HT-29 (cell line): ENCODE measurements around the gene DLL4. TPM values are rescaled to one million over a fixed set of nuclear protein-coding genes. Genes with fewer than 3 reads are reported as not detected.
"Not testable (repeated sequence)": the region's sequence is repeated elsewhere in the genome, so short reads cannot be mapped to it uniquely, and the experiment has no call there.

Experiments used
- DNase-seq: peaks from one replicate; pipeline ENCODE4 v3.0.0-alpha.2; 2015; ENCODE audit warnings: low spot score
- total RNA-seq: library from RNA; depleted of rRNA; stranded (reverse); fragments of >200 nt; shearing (Covaris generic); gene quantifications from 2 replicates; pipeline ENCODE4 v1.2.3, GENCODE V29; 2014

The DLL4 gene
- total RNA-seq, 1 experiment from 2014 or later, result 4.4 TPM

- no peak for DNase-seq
Observed at GRCh38 chr15:40958723-40959122, 29.6 kb downstream of the DLL4 start.

DNA sequence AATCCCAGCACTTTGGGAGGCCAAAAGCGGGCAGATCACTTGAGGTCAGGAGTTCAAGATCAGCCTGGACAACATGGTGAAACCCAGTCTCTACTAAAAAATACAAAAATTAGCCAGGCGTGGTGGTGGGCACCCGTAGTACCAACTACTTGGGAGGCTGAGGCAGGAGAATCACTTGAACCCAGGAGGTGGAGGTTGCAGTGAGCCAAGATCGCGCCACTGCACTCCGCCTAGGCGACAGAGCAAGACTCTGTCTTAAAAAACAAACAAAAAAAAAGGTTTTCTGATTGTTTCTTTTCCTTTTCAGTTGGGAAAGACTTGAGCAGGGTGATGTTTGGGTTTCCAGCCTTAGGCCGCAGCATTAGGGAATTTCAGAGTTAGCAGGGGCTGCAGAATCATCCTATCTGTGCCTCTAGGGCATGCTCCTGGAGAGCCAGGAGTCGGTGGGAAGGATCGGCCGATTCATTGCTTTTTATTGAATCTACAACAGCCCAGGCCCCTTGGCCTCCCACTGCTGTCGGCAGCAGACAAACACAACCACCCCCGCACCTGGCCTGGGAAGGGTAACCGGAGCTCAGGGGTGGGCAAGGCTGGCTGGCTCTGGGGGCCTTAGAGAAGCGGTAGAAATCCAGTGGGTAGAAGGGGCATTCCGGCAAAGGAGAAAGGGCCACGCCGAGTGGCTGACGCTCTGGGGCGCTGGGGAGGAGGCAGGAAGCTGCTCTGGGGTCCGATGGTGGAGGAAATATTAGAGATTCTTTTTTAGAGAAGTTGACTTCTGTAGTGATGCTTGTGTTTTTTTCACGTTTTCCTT is 30.4 kb downstream of the DLL4 start:
- no peak for DNase-seq

- no peak for DNase-seq
Observed at GRCh38 chr15:40960151-40960885, 31.2 kb downstream of the DLL4 start.

DNA sequence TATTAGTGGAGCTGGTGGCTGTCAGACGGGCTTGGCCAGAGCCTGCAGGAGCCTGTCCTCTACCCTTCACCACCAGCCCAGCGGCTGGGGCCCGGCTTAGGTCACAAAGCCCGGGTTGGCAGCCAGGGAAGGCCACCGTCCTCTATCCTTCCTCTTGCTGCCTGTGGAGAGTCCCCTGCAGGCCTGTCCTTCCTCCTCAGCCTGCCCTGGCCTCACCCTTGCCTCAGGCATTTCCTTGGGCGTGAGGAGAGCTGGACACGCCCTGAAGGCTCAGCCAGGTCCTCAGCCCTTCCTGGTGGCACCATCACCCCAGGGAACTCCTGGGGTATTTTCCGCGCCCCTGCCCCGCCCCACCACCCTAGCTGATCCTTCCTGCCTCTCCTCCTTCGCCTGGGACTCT is 31.8 kb downstream of the DLL4 start:
- DNase-seq, result peak; percentile 61

- DNase-seq, result not testable (repeated sequence)
Observed at GRCh38 chr15:40961740-40962139, 32.6 kb downstream of the DLL4 start.

GRCh38 chr15:40962317-40962716 is 33.2 kb downstream of the DLL4 start:
- not testable (repeated sequence) for DNase-seq

DNA sequence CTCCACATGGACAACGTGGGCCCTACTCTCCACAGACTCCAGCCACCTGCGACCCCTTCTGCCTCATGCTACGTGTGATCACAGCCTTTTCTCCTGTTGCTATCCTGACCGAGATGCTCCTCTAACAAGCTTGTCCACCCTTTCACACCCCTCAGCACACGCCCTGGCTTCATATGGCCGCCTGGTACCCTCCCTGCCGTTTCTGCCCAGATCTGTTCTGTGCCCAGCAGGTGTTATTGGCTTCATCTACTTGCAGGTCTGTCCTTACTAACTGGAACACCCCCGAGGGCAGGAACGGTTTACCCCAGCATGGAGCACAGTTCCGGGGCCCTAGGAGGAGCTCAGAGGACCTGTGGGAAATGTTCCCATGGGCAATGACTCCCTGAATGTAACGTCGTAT is 34.1 kb downstream of the DLL4 start:
- DNase-seq, result no peak

DNA sequence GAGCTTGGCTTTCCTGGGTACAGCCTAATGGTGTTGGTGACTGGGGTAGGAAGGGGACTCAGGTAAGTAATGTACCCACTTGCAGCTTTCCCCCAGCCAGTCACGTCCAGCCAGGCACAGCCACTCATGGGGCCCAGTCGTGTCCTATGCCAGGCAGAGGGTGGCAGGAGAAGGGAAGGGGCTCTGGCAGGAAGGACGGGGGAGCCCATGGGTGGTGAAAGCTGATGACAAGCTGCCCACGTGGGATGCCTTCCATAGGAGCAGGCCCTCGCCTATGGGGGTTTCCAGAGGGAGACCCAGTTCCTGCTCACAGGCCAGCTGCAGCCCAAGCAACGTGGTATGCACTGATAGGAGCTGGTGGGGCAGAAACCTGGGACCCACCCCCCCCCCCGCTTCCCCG is 34.9 kb downstream of the DLL4 start:
- no peak for DNase-seq

- DNase-seq, result no peak
Observed at GRCh38 chr15:40964634-40965033, 35.5 kb downstream of the DLL4 start.

GRCh38 chr15:40968290-40969085 is 39.3 kb downstream of the DLL4 start:
- DNase-seq, result no peak

GRCh38 chr15:40969363-40969762 is 40.2 kb downstream of the DLL4 start:
- DNase-seq, result no peak

GRCh38 chr15:40974879-40975278 is 45.7 kb downstream of the DLL4 start:
- no peak for DNase-seq

- no peak for DNase-seq
Observed at GRCh38 chr15:40976819-40977218, 47.7 kb downstream of the DLL4 start.

GRCh38 chr15:40978141-40978540 is 49.0 kb downstream of the DLL4 start:
- DNase-seq, result no peak

- DNase-seq, result no peak
Observed at GRCh38 chr15:40978562-40978961, 49.4 kb downstream of the DLL4 start.

DNA sequence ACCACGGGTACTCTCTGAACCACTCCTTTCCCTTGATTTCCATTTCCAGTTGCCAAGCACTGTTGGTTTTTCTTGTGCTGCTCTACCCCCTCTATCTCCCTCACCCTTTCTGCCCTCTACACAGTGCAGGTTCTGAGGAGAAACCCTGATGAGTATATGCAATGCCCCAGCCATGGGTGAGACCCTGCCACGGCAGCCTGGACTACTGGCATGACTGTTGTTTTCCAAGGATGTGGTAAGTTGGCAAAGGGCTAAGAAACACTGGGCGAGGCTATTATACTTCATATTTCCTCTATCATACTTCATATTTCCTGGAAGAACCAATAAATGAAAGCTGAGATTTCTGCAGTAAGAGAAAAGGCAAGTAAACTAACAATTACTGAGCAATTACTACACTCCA is 52.0 kb downstream of the DLL4 start:
- no peak for DNase-seq

DNA sequence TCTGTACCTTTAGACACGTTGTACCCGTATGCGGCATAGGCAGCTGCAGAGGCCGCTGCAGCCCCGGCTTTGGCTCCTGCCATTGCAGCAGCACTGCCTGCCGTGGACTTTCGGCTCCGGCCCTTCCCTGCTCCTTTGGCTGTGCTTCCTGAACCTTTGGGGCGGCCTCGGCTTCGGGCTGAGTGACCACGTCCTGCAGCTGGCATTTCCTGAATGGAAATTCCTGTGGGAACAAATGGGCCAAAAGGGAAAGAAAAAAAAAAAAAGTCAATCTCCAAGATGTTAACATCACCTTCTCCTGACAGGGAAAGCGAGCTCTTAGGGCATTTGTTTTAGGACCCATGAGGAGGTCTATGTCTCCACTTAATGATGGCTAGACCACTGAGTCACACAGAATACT is 53.7 kb downstream of the DLL4 start:
- DNase-seq, result no peak

DNA sequence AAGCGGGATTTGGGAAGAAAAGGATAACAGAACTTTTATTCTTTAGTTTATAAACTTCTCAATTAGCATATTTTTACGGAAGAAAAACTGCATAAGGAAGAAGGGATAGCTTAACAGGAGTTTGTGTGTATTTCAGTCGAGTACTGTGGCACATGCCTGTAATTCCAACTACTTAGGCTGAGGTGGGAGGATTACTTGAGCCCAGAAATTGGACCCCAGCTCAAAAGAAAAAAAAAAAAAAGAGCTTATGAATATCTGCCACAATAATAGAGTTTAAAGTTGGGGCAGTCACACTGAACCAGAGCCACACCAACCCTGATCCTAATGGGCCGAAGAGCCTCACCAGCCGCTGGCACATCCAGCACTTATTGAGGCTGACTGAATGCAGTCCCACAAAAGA is 55.3 kb downstream of the DLL4 start:
- DNase-seq, result no peak

- no peak for DNase-seq
Observed at GRCh38 chr15:40984964-40985363, 55.8 kb downstream of the DLL4 start.

DNA sequence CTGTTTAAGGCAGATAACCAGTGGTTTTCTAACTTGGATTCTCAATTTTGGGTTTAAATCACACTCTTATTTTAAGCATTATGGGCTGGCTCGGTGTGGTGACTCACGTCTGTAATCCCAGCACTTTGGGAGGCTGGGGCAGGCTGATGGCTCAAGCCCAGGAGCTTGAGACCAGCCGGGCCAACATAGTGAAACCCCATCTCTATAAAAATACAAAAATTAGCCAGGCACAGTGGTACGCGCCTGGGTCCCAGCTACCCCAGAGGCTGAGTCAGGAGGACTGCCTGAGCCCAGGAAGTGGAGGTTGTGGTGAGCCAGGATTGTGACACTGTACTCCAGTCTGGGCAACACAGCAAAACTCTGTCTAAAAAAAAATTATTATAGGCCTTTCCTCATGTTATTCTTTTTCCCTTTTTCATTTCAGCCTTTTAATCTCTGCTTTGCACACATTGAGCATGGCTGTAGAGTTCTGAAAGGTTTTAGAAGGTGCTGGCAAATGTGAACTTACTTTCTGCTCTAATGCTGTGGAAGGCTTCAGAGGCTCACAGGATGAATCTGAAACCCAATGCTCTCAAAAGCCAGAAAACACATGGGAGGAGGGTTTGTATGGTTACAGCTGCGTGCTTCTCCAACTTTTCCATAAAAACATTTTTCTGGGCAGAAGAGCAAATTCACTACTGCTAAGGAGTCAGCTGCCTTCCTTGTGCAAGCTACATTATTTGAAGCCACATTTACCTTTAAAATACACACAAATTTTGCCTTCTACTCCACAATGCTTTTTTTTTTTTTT is 56.6 kb downstream of the DLL4 start:
- no peak for DNase-seq

DNA sequence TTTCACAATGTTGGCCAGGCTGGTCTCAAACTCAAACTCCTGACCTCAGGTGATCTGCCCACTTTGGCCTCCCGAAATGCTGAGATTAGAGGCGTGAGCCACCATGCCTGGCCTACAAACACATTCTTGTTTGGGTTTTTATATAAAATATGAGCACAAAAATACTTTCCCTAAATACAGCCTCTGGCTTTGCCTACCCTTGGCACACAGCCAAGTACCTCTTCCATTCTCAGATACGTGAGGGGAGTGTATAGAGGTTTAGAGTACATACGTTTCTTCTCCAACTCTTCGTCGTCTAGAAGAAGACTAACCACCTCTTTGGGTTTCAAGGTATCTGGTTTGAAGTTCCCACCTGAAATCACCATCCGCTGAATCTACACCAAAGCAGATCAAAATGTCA is 57.7 kb downstream of the DLL4 start:
- DNase-seq, result no peak
